ENCODE measurements around the gene ZSCAN16. TPM values are rescaled to one million over a fixed set of nuclear protein-coding genes. Genes with fewer than 3 reads are reported as not detected.
A peak's percentile ranks its signal among the peaks of the same experiment; 100 is the strongest.

Gene ZSCAN16
- total and polyA plus RNA-seq, 2 of the 13 experiments (the other 11 are each of a cell fraction or from before 2014, with no cell fraction given): 5.7 to 12.7 TPM

- peak; percentile 86; the same call in 1 of the 2 replicates for TF ChIP-seq NFAT5 (CRISPR knock-in tag; IDR thresholded peaks at IDR 0.05)
- TF ChIP-seq HBP1 (CRISPR knock-in tag; IDR thresholded peaks at IDR 0.05; ENCODE audit: low read depth): peak; percentile 71; the same call in 1 of the 2 replicates
- 0 out of 2 replicates have a peak, but pooled peaks have one; percentile 20 for TF ChIP-seq ZSCAN20 (CRISPR knock-in tag; IDR thresholded peaks at IDR 0.05; ENCODE audit: borderline replicate concordance)
- no peak for TF ChIP-seq THYN1 (CRISPR knock-in tag; IDR thresholded peaks at IDR 0.05; ENCODE audit: borderline replicate concordance, low read depth)
- TF ChIP-seq ZNF580 (CRISPR knock-in tag; IDR thresholded peaks at IDR 0.05; ENCODE audit: borderline replicate concordance, low read depth): peak; percentile 88; the same call in 1 of the 2 replicates
- TF ChIP-seq SKIL (CRISPR knock-in tag; IDR thresholded peaks at IDR 0.05; ENCODE audit: borderline replicate concordance): no peak
- peak; percentile 93 for TF ChIP-seq ZBED4 (CRISPR knock-in tag; IDR thresholded peaks at IDR 0.05; ENCODE audit: borderline replicate concordance)
- peak; percentile 88; the same call in 1 of the 2 replicates for TF ChIP-seq ZBTB20 (CRISPR knock-in tag; IDR thresholded peaks at IDR 0.05; ENCODE audit: borderline replicate concordance, low read depth)
- TF ChIP-seq ZMYM4 (CRISPR knock-in tag; IDR thresholded peaks at IDR 0.05): peak; percentile 99
These were observed 12.4 kb downstream of the ZSCAN16 start (continued) for GRCh38 chr6:28136585-28137504.
